NT2/D1 (cell line): Measurements from ENCODE around the gene DUSP23.
A peak's percentile ranks its signal among the peaks of the same experiment; 100 is the strongest.

Experiments
- DNase-seq: peaks from one replicate; pipeline ENCODE4 v3.0.0-alpha.2; 2011; ENCODE audit warnings: low read depth, low spot score
- H3K27me3 ChIP-seq: 2 replicates; pipeline ENCODE4 v1.6.0; 2011; ENCODE audit warnings: mild to moderate bottlenecking; ENCODE audit not compliant: insufficient read length, insufficient read depth
- H3K36me3 ChIP-seq: 2 replicates; pipeline ENCODE4 v1.6.1; 2011; ENCODE audit warnings: mild to moderate bottlenecking, low read length, mixed read lengths; ENCODE audit not compliant: insufficient read depth, insufficient read length
- H3K4me1 ChIP-seq: 2 replicates; pipeline ENCODE4 v1.5.1; 2011; ENCODE audit not compliant: insufficient read depth, insufficient read length
- H3K4me3 ChIP-seq: 2 replicates; pipeline ENCODE4 v1.5.1; 2011; ENCODE audit warnings: low read depth; ENCODE audit not compliant: insufficient read length
- H3K9ac ChIP-seq: 2 replicates; pipeline ENCODE4 v1.6.0; 2011; ENCODE audit warnings: low read depth; ENCODE audit not compliant: insufficient read length
- H3K9me3 ChIP-seq: 2 replicates; pipeline ENCODE4 v1.5.1; 2011; ENCODE audit warnings: mild to moderate bottlenecking, low read length; ENCODE audit not compliant: insufficient read depth
- SUZ12 ChIP-seq: IDR thresholded peaks from 2 replicates; pipeline ENCODE4 v1.6.1; 2011; ENCODE audit not compliant: insufficient read length, insufficient read depth; ENCODE audit errors: extremely low read depth
- YY1 ChIP-seq: IDR thresholded peaks from 2 replicates; pipeline ENCODE4 v1.6.1; 2011; ENCODE audit not compliant: insufficient read length, insufficient read depth
- ZNF274 ChIP-seq: IDR thresholded peaks from 2 replicates; pipeline ENCODE4 v1.6.1; 2011; ENCODE audit warnings: mild to moderate bottlenecking, low read depth, low read length

Gene DUSP23

DNA sequence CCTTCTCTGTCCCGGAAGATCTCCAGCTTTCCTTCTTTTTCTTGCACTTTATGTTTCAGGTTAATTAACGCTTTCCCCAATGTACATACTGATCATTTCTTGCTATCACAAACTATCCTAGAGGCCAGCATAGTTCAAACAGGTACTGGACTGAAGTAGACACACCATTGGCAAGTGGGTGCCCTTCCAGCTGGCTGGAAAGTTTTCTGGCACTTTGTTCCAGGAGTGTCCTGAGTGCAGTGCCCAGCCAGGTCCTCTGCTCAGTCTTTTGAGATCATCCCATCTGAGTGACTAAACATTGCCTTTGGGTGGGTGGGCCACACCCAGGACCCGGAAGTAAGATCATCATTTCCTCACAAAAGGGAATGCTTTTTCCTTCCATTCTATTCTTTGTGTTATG is 15.0 kb upstream of the DUSP23 start:
- DNase-seq, result no peak
- H3K27me3 ChIP-seq, result no peaks in the 10 kb centered on the region
- H3K36me3 ChIP-seq, result no peaks in the 10 kb centered on the region
- TF ChIP-seq ZNF274, result no peak
- TF ChIP-seq SUZ12, result no peak
- TF ChIP-seq YY1, result no peak
- H3K4me3 ChIP-seq, result no peak overlapping the region
- no peaks in the 10 kb centered on the region for H3K4me1 ChIP-seq
- peaks cover 8% of the 10 kb centered on the region; the same call in 1 of the 2 replicates for H3K9me3 ChIP-seq
- H3K9ac ChIP-seq, result no peak overlapping the region

DNA sequence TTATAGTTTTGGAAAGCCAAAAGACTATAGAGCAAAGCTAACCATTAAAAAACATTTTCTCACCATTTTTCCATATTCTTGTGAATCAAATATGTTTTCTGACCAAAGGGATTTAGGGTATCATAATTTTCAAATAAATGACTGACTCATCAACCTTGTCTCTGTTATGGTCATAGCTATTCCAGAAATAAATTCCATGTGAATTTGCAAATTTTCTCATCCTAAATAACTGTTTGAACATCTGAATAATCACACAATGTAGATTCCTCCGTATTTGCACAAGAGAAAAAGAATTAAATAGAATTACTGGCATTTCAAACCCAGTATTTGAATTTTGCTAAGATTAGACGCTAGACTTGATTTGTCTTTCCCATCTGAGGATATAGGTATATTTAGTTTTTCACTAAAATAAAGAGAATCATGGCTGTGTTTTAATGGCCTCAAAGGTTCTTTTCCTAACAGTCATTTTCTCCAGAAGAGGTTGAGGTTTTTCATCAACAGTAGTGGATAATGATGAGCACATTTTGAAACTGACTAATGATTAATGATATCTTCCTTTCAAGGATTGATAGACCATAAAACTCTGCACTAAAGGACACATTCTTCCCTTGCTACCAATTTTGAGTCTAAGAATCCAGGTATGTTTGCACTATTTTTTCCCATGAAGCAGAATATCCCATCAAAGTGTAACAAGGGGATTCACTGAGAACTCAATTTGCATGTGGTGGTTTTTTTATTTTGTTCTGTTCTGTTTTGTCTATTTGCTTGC is 9.5 kb upstream of the DUSP23 start:
- H3K36me3 ChIP-seq, result no peaks in the 10 kb centered on the region
- DNase-seq, result no peak
- H3K27me3 ChIP-seq, result no peaks in the 10 kb centered on the region
- no peaks in the 10 kb centered on the region for H3K4me1 ChIP-seq
- H3K4me3 ChIP-seq, result no peak overlapping the region
- peaks cover 8% of the 10 kb centered on the region; the same call in 1 of the 2 replicates for H3K9me3 ChIP-seq
- H3K9ac ChIP-seq, result no peak overlapping the region
- no peak for TF ChIP-seq SUZ12
- TF ChIP-seq YY1, result no peak
- no peak for TF ChIP-seq ZNF274

DNA sequence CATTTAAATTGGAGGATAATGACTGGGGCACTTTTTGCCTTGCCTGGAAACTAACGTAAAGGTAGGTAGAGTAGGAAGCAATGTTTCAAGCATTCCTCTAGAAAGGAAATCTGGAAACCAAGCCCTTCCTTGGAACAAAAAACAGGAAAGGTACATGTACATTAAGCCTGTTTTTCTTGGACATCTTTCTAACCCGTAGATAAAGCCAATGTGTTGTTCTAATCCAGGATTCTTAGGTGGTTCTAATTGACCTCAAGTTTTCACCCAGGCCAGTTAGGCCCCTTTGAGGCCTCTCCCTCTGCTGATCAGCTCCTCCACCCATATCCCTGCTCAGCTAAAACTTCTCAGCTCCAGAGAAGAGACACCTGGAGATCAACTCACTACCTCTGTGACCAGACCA is 6.3 kb upstream of the DUSP23 start:
- no peak for TF ChIP-seq YY1

DNA sequence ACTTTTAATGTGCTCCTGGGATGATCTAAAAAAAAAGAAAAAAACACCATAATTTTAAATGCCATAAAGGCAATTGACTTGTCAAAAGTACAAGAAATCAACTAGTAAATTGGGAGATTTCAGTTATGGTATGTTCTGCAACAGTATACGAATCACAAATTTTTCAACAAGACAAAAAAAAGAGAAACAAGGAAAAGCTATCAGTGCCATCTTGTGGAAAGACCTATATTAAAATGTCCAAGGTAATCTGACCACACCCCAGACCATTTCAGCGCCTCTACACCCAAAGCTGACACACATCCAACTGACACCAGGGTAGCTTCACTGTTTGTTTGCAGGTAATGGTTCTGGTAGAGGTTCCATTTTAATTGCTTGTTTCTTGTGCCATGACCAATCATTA is 5.0 kb upstream of the DUSP23 start:
- H3K9ac ChIP-seq, result no peak overlapping the region
- H3K27me3 ChIP-seq, result no peaks in the 10 kb centered on the region
- TF ChIP-seq YY1 (no peak), ZNF274 (no peak), SUZ12 (no peak)
- DNase-seq, result no peak
- H3K4me3 ChIP-seq, result no peak overlapping the region
- no peaks in the 10 kb centered on the region for H3K36me3 ChIP-seq
- H3K4me1 ChIP-seq, result no peaks in the 10 kb centered on the region
- no peaks in the 10 kb centered on the region for H3K9me3 ChIP-seq

More for the DNA sequence above, 6.3 kb upstream of the DUSP23 start:
- Histone ChIP-seq H3K9me3 (no peaks in the 10 kb centered on the region), H3K27me3 (no peaks in the 10 kb centered on the region), H3K4me3 (no peak overlapping the region), H3K9ac (no peak overlapping the region), H3K36me3 (no peaks in the 10 kb centered on the region), H3K4me1 (no peaks in the 10 kb centered on the region)
- no peak for DNase-seq

DNA sequence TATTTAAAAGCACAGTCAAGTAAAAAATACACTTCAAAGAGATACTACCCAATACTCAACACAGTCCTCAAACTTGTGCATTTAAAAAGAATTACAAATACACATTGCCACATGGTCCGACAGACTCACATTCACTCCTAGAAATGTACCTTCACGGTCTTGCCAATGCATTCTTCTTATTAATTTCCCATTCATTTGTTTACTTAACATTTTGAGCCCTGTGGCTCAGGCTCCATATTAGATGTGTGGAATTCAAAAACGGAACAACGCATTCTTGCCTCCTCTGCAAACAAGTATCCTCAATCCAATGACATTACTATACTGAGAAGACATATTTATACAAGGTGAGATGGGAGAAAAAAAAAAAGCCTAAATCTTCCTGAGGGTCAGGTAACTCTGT is 2.5 kb upstream of the DUSP23 start:
- H3K9ac ChIP-seq, result no peak overlapping the region
- no peak for TF ChIP-seq YY1
- TF ChIP-seq ZNF274, result no peak
- TF ChIP-seq SUZ12, result no peak
- no peaks in the 10 kb centered on the region for H3K4me1 ChIP-seq
- H3K36me3 ChIP-seq, result peaks cover 15% of the 10 kb centered on the region
- H3K27me3 ChIP-seq, result no peaks in the 10 kb centered on the region
- peaks cover 16% of the 10 kb centered on the region for H3K9me3 ChIP-seq
- DNase-seq, result no peak
- no peak overlapping the region for H3K4me3 ChIP-seq

DNA sequence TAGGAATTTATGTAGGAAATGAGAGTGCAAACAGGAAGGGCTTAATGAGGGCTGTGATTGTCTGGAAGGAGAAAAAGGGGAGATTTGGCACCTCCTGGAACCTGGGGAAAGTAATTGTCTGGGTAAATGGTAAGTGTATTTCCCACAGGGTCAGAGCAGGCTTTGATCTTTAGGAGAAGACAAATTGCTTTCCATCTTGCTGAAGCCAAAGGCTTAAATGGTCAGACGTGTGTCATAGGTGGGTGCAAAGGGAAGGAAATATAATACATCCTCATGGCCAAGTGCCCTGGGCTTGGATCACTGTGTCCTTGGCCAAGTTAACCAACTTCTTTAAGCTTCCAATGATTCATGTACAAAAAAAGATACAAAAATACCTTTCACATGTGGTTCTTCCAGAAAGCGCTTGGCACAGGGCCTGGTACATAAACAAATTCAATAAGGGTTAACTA is 1.3 kb upstream of the DUSP23 start:
- H3K9ac ChIP-seq, result no peak overlapping the region
- TF ChIP-seq SUZ12, result no peak
- TF ChIP-seq ZNF274, result no peak
- no peak for TF ChIP-seq YY1
- H3K4me1 ChIP-seq, result peaks cover 5% of the 10 kb centered on the region
- no peak overlapping the region for H3K4me3 ChIP-seq
- H3K36me3 ChIP-seq, result peaks cover 15% of the 10 kb centered on the region
- no peak for DNase-seq
- H3K9me3 ChIP-seq, result peaks cover 24% of the 10 kb centered on the region
- no peaks in the 10 kb centered on the region for H3K27me3 ChIP-seq

DNA sequence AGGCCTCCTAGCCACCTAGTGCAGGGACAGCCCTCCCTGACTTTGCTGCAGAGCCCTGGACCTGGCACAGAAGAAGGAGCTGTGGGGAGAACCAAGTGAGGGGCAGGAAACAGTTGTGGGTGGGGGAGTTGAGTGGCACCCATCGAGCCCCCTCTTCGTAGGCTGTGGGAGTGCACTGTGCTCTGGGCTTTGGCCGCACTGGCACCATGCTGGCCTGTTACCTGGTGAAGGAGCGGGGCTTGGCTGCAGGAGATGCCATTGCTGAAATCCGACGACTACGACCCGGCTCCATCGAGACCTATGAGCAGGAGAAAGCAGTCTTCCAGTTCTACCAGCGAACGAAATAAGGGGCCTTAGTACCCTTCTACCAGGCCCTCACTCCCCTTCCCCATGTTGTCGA is 1.2 kb downstream of the DUSP23 start:
- Histone ChIP-seq H3K9me3 (peaks cover 31% of the 10 kb centered on the region), H3K9ac (no peak overlapping the region), H3K4me1 (peaks cover 5% of the 10 kb centered on the region), H3K36me3 (peaks cover 15% of the 10 kb centered on the region), H3K4me3 (peak overlapping the region; percentile 72), H3K27me3 (no peaks in the 10 kb centered on the region)
- TF ChIP-seq SUZ12 (no peak), YY1 (no peak), ZNF274 (no peak)
- no peak for DNase-seq
